HG03045 (cell line): Measurements from ENCODE around the gene AGAP3.

Source experiments
- ATAC-seq: cut with Tn5 transposase; IDR thresholded peaks from one replicate; pipeline ENCODE4 v1.9.1; 2021; ENCODE audit warnings: mild to moderate bottlenecking, moderate library complexity; ENCODE audit not compliant: unreplicated experiment

Gene AGAP3

DNA sequence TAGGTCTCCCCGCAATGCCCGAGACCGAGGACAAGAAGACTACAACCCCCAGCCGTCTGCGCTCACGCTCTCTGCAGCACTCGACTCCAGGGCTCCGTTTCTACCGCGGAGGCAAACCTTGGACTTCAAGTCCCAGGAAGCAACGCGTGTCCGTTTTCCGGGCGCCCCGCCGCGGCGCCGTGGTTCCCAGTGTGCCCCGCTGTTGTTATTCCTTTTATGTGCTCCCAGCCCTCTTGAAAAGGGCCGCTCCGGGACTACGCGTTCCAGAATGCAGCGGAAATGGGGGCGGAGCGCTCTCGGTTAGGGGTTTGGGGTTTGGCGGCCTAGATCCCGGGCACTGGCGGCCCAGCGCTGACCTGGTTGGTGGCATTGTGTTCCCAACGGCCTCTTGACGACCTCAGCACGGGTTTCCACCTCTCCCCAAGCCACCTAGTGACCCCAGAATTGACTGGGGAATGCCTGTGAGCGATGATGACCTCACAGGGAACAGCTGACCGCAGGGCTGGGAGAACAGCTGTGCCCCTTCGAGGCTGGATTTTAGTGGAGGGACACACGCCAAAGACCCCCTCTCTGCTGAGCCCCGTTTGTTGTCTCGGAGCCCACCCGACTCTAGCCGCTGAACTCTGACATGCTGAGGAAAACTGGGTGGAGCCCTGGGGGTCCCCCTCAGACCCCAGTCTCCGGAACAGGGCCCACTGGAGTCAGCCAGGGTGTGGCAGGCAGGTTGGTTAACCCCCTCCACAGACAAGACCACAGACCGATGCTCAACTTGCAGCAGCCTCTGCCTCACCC lies 28.1 kb upstream of the AGAP3 start:
- ATAC-seq = peak; percentile 90

DNA sequence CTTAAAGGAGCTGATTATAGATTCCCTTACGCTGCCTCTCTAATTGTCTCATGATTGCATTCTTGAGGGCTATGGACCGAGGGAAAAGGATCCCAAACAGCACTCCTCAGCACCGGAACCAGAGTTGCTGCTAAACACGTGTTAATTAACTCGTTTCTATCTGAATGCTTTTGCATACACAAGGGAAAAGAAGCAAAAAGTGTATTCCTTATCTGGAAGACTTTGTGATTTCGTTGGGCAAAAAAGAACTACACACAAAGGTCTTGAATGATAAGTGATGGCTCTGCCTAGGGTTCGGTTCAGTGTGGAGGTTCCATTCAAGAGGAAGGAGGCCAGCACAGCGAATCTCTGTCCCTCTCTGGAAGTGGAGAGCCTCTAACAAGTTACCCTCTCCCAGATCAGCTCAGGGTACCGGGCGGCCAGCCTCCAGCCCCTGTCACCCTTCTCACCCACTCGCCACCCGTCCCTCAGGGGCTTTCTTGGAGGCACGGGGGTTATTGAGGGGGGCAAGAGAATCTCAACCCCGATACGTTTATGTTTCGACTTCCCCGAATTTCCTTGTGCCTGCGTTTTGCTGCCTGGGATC lies 27.4 kb upstream of the AGAP3 start:
- no peak for ATAC-seq

DNA sequence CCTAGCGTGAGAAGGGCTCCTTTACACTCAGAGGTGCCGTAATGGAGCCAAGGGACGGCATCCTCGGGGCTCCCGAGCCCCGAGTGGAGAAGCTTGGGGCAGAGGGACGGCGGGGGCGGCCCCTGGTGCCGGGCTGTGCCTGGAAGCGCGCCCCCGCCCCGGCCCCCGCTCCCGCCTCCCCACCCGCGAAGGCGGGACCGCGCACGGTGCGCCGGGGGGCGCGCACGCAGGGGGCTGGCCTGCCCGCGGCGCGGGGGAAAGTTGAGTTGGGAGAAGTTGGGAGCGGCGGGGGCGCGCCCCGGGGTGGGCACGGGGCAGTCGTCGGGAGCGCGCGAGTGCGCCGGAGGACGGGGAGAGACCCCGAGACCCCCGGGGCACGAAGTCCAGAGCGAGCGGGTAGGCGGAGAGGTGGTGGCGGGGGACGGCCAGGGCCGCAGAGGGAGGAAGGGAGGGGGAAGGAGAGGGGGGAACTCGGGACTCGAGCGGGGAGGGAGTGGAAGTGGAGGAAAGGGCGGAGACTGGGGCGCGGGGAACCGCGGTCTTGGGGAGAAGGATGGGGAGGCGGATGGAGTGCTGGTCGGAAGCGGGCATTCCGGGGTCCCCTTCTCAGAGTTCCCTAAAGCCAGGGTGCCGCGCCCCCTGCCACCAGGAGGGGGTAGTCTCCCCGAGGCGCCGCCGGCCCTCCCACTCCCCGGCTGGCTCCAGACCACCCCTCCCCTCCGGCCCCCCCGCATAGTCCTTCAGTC lies 26.7 kb upstream of the AGAP3 start, which contains the start of gene SLC4A2:
Gene SLC4A2 (plus strand): TSS at position 223 of the 746 bp plus-strand sequence. CDS start 2,399 bp downstream, outside the sequence.
- peak; percentile 31 for ATAC-seq

GRCh38 chr7:151060113-151060415 lies 26.2 kb upstream of the AGAP3 start:
- ATAC-seq = no peak

DNA sequence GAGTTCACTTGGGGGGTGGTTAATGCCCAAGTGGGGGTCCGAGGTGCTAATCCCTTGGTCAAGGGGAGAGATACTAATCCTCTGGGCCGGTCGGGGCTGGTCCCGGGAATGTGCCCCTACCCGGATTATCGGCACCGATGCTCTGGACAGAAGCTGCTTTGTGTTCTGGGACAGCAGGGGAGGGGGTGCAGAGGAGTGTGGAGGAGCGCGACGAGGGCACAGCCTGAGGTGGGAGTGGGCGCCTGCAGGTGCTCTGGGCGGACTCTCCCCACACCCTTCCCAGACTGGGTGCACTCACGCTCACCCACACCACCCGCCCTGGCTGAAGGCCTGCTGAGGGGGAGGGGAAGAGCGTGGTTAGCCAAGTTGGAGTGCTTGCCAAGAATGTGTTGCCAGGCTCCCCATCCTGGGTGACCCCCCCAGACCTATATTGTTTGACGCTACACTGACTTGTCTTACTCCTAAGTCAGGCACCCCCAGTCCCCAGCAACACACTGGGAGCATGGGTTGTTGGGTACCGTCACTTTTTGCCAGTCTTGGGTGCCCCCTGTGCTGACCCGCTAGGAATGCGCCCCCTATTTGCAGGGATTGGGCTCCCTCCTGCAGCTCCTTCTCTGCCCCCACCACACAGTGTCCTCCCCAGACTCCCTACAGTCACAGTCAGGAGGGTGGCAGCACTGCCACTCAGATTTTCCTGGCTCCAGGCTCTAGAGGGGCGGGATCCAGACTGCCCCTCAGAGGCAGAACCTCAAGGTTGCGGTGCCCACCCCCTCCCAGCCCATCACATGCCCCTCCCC lies 25.7 kb upstream of the AGAP3 start:
- ATAC-seq = no peak

DNA sequence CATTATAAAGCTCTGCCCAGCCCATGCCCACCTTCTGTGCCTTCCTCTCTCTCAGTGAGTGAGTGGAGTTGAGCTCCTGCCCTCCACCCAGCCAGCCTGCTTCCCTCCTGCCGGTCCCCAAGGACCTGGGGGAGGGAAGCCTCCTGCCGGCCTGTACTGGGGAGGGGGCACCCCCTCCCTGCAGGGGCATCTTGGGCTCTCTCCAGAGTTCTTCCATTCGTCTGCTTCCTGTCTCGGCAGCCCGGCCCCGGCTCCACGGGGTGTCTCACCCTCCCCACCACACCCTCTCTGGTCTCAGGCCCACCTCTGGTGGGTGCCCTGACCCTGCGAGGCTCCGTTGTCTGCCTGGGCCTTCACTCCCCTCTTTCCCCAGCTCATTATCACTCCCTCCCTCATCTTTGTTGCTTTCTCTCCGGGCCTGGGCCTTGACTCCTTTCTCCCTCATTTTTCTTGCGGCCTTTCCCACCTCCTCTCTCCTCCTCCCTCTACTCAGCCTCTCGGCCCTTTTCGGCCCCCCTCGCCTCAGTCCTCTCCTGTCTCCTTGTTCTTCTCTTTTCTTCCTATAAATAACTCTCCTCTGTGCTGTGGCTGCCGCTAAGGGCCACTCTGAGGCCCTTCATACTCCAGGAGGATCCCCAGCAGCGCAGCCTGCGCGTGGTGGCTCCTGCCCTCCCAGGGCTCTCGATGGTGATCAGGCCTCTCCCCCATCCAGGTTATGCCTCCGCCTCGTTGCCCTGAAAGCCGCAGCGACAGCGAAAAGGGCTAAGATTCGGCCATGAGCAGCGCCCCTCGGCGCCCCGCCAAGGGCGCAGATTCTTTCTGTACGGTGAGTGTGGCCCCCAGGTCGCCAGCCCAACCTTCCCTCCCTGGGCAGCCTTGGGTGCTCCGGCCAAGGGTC lies 24.8 kb upstream of the AGAP3 start:
- no peak for ATAC-seq

GRCh38 chr7:151062111-151062398 lies 24.2 kb upstream of the AGAP3 start:
- ATAC-seq = no peak

DNA sequence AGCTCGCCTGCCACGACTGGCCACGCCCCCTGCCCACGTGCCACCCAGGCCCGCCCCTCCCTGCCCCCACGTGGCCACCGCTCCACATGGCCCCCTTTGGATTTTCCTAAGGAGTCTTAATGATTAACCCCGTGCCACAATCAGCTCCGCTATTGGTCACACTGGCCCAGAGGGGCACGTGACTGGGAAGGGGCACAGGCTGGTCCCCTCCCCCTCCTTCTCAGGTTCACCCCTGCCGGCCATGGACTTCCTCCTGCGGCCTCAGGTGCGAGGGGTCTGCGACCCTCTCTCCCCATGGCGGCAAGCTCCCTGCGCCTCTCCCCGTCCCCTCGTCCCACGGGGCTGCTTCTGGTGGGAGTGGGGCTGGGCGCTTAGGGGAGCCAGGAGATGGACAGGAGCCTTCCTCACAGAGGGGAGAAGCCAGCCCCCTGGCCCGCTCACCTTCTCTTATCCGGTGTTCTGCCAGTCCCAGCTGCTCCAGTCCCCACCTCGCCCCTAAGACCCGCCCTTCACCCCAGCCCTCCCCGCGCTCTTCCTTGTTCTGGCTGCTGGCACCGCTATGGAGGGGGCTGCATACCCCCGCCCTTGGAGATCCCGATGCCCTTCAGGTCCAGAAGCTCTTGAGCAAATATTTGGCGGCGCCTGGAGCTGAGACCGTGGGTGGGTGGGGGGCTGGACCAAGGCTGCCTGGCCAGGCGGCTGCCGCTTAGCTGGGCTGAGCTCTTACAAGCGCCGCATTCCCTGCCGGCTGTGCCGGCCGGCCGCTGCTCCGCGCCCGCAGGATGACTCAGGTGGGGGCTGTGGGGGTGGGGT lies 23.7 kb upstream of the AGAP3 start:
- ATAC-seq = no peak

DNA sequence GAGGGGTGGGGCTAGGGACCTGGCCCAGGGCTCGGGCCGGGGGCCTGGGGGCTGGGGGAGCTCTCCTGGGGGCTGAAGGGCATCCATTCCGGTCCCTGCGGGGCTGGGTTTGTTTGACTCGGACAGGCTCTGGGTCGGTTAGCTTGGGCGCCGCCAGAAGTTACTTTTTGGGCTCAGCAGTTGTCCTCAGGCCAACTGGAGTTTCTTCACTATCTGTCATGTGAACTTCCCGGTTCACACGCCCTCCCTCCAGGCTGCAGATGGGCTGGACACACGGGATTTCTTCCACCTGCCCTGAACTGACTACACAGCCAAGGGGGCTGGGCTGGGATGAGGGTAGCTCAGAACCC lies 23.1 kb upstream of the AGAP3 start:
- ATAC-seq = no peak

DNA sequence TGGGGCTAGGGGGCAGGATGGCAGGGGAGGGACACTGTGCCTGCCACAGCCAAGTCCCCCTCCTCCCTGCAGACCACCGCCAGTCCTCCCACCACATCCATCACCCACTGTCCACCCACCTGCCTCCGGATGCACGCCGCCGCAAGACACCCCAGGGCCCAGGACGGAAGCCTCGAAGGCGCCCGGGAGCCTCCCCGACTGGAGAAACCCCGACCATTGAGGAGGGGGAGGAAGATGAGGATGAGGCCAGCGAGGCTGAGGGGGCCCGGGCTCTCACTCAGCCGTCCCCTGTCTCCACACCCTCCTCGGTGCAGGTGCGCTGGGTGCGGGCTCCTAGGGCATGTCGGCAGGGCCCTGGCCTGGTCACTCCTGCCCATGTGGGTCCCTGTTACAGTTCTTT lies 21.8 kb upstream of the AGAP3 start:
- ATAC-seq = no peak

DNA sequence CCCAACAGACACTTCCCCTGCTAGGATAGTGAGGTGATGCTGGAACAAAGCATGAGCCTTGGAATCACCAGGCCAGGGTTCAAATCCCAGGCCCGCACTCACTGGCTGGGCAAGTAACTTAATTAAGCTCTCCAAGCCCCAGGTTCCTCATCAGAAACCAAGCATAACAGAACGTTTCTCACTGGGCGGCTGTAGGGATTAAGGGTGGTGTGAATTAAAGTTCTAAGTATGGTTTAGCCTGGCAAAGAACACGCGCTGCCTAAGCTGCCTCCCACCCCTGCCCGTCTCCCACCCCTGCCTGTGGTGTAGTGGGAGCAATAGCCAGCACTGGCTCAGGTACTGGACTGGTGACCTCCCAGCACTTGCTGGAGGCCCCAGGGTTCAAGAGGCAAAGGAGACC lies 21.3 kb upstream of the AGAP3 start:
- no peak for ATAC-seq

- no peak for ATAC-seq
Measured at GRCh38 chr7:151065516-151065915, 20.8 kb upstream of the AGAP3 start.

- ATAC-seq = no peak
Measured at GRCh38 chr7:151066273-151066974, 19.9 kb upstream of the AGAP3 start.

GRCh38 chr7:151068069-151068773 lies 18.1 kb upstream of the AGAP3 start:
- no peak for ATAC-seq

GRCh38 chr7:151069841-151070573 lies 16.3 kb upstream of the AGAP3 start:
- ATAC-seq = no peak

GRCh38 chr7:151070574-151070960 lies 15.7 kb upstream of the AGAP3 start:
- ATAC-seq = no peak

DNA sequence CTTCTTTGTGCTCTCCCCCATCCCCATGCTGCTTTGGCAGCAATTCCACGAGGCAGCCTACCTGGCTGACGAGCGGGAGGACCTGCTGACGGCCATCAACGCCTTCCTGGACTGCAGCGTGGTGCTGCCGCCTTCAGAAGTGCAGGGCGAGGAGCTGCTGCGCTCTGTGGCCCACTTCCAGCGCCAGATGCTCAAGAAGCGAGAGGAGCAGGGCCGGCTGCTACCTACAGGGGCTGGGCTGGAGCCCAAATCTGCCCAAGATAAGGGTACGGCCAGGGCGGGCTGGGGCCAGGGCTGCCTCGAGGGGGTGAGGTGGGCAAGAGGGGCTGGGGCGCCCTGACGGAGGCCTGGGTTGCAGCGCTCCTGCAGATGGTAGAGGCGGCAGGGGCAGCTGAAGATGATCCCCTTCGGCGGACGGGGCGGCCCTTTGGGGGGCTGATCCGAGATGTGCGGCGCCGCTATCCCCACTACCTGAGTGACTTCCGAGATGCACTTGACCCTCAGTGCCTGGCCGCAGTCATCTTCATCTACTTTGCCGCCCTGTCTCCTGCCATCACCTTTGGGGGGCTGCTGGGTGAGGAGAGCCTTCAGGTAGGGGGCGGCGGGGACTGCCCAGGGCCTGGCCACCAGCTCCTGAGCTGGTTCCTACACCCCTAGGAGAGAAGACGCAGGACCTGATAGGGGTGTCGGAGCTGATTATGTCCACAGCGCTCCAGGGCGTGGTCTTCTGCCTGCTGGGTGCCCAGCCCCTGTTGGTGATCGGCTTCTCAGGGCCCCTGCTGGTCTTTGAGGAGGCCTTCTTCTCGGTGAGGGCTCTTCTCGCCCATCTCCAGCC lies 15.0 kb upstream of the AGAP3 start:
- no peak for ATAC-seq
